Pancreas (tissue), 10 donors: ENCODE results near the gene GALNT15. TPM values are rescaled to one million over a fixed set of nuclear protein-coding genes. Genes with fewer than 3 reads are reported as not detected.

Experiments
- ATAC-seq, 4 donors: fragments of 200-7000 bp; cut with Tn5 transposase; one replicate each; pipeline versions ENCODE4 v1.8.0 to v1.9.1; 2020; ENCODE audit warnings: mild to moderate bottlenecking in 4 of 4, moderate library complexity in 4 of 4
- DNase-seq, 6 donors: peaks; one replicate each; pipeline ENCODE4 v3.0.0-alpha.2; 2020
- FAIRE-seq: peaks from 2 replicates; lab custom pipeline; 2012; peaks lifted over from hg19 to GRCh38; lab: Jason Lieb, UNC
- H3K27ac ChIP-seq, 4 donors: fragments of 200-600 bp; sonication (generic); 1 replicate in 3 of 4; 2 replicates in 1 of 4; pipeline versions ENCODE4 v1.5.0 to v1.8.0; 2020
- H3K27me3 ChIP-seq, 4 donors: fragments of 200-600 bp; one replicate each; pipeline ENCODE4 v1.8.0; 2021
- H3K36me3 ChIP-seq, 3 donors: fragments of 200-600 bp; sonication (generic) in 1 of 3; one replicate each; pipeline versions ENCODE4 v1.5.0 to v1.8.0; 2020 to 2021
- H3K4me1 ChIP-seq, 3 donors: fragments of 200-600 bp; one replicate each; pipeline ENCODE4 v1.8.0; 2021
- H3K4me3 ChIP-seq, 4 donors: fragments of 200-600 bp; sonication (generic) in 2 of 4; one replicate each; pipeline versions ENCODE4 v1.5.0 to v1.8.0; 2020 to 2021
- H3K9me3 ChIP-seq, 4 donors: fragments of 200-600 bp; one replicate each; pipeline ENCODE4 v1.8.0; 2021
- WGBS, 2 donors: extraction: QIAGEN DNeasy Blood & Tissue Kit; methylation state at CpG; one replicate each; pipeline ENCODE4 v1.1.7; 2013; 5-methylcytosine and 5-hydroxymethylcytosine counted together
- intact Hi-C, 3 donors: fragments of 100-400 bp; cut with DNase I; formaldehyde crosslinking; loops; one replicate each; pipeline versions ENCODE4 v1.11.1 to v1.14.2; 2022
- polyA plus RNA-seq, 2 donors: library from polyadenylated mRNA; stranded (reverse); fragments of 200-250 nt; gene quantifications; one replicate each; pipeline ENCODE4 v1.2.3, GENCODE V29; 2013
- total RNA-seq, 6 donors: library from RNA; stranded (reverse); fragmentation: NEBNext Ultra II Directional in 4 of 6; extraction: Animal tissue kit (Norgen Biotek cat#: 25700) in 4 of 6; gene quantifications; one replicate each; pipeline versions ENCODE4 v1.2.1 to v1.2.4, GENCODE V29; 2021 to 2023
- TF ChIP-seq, protein P1 (sequence below), 4 donors: fragments of 200-600 bp; sonication (generic) in 3 of 4; IDR thresholded peaks; one replicate each; pipeline versions ENCODE4 v1.5.0 to v1.8.0; 2021; ENCODE audit warnings: antibody characterized with exemption in 4 of 4
- donor health status: healthy with polysubstance abuse.
- donor health status: DM: no; HTN: no; CAD: no; lungs with moderate emphysema.
- donor health status: DM: no; HTN: no; CAD: no.
- donor health status: control.
- donor health status: control.
- donor health status: Bipolar disorder and iron deficiency.
- donor health status: DM: yes; HTN: yes; CAD: no.
- donor health status: DM: no; HTN: no; CAD: no.
- donor health status: DM: no; HTN: no; CAD: no.
- donor health status: DM: yes; HTN: yes; CAD: no.

Gene GALNT15, protein sequence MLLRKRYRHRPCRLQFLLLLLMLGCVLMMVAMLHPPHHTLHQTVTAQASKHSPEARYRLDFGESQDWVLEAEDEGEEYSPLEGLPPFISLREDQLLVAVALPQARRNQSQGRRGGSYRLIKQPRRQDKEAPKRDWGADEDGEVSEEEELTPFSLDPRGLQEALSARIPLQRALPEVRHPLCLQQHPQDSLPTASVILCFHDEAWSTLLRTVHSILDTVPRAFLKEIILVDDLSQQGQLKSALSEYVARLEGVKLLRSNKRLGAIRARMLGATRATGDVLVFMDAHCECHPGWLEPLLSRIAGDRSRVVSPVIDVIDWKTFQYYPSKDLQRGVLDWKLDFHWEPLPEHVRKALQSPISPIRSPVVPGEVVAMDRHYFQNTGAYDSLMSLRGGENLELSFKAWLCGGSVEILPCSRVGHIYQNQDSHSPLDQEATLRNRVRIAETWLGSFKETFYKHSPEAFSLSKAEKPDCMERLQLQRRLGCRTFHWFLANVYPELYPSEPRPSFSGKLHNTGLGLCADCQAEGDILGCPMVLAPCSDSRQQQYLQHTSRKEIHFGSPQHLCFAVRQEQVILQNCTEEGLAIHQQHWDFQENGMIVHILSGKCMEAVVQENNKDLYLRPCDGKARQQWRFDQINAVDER
- total RNA-seq: 1 to 10 TPM in 5 of 6 donors, under 1 TPM in 1; 0.78 to 5.6 (median 2.0) TPM
- 1 to 10 TPM; 2.8 TPM for polyA plus RNA-seq

DNA sequence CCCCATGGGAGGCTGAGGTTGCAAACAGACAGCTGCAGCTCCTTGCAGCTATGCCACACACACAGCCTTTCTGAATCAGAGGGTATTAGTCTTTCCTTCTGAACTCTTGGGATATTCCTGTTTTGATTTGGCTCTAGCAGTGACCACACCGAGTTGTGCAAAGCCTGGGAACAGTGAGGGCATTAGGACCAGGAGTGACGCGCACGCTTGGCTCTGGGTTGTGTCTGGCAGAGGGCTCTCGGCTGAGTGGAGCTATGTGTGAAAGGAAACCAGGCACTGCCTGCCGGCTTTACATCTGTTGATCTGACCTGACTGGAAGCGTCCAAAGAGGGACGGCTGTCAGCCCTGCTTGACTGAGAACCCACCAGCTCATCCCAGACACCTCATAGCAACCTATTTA, at the start of gene GALNT15:
Gene GALNT15, plus strand, starts transcription at position 292 of the 400 bp plus-strand sequence. CDS start 472 bp downstream, outside the sequence.
- TF ChIP-seq, protein P1, sequence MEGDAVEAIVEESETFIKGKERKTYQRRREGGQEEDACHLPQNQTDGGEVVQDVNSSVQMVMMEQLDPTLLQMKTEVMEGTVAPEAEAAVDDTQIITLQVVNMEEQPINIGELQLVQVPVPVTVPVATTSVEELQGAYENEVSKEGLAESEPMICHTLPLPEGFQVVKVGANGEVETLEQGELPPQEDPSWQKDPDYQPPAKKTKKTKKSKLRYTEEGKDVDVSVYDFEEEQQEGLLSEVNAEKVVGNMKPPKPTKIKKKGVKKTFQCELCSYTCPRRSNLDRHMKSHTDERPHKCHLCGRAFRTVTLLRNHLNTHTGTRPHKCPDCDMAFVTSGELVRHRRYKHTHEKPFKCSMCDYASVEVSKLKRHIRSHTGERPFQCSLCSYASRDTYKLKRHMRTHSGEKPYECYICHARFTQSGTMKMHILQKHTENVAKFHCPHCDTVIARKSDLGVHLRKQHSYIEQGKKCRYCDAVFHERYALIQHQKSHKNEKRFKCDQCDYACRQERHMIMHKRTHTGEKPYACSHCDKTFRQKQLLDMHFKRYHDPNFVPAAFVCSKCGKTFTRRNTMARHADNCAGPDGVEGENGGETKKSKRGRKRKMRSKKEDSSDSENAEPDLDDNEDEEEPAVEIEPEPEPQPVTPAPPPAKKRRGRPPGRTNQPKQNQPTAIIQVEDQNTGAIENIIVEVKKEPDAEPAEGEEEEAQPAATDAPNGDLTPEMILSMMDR (IDR thresholded peaks at IDR 0.05): no peak
- peak within 1 kb of the TSS in 1 of 4 donors; percentile 0 for H3K4me3 ChIP-seq
- H3K27me3 ChIP-seq: no peaks in the 10 kb centered on the region
- no peaks in the 10 kb centered on the region for H3K36me3 ChIP-seq
- no peaks in the 10 kb centered on the region for H3K9me3 ChIP-seq
- FAIRE-seq: no peak
- no peak within 1 kb of the TSS for H3K27ac ChIP-seq
- no peaks in the 10 kb centered on the region for H3K4me1 ChIP-seq
- peak; percentile 69 to 85 (median 79) for ATAC-seq
- DNase-seq: peak; percentile 36 to 71 (median 66)
- WGBS, 2 donors: 10 to 12% methylated on average over 8 of the region's 8 CpGs
- intact Hi-C loops: loop anchor here in 1 of 3 donors (10.0 kb wide), 1 partner anchor 120 kb away; no protein-coding TSS in a partner anchor

DNA sequence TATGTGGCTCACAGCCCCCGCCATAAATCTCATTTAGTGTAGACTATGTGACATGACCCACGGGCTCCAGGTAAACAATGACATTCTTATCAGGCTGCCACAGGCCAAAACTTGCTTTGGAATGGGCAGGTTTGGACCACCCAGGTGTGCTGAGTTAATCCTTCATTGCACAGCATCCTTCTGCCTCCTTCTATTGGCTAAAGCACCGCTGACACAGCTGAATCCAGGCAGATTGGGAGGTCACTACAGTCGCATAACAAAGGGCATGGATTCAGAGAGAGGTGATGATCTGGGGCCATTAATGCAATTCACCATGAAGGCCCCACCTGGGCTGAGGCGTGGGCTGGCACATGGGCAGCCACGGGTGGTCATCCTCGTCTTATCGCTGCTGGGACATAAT, 47.8 kb upstream of the GALNT15 start:
- H3K27me3 ChIP-seq: no peaks in the 10 kb centered on the region
- no peaks in the 10 kb centered on the region for H3K36me3 ChIP-seq
- H3K4me1 ChIP-seq: no peaks in the 10 kb centered on the region
- FAIRE-seq: no peak
- H3K9me3 ChIP-seq: no peaks in the 10 kb centered on the region
- no peak overlapping the region for H3K4me3 ChIP-seq
- DNase-seq: no peak
- no peak for ATAC-seq
- TF ChIP-seq, protein P1 (IDR thresholded peaks at IDR 0.05): no peak
- intact Hi-C loops: loop anchor here in 1 of 3 donors (10.0 kb wide), 1 partner anchor 62 kb away; no protein-coding TSS in a partner anchor
- H3K27ac ChIP-seq: no peak overlapping the region
- WGBS, 2 donors: 84 to 87% methylated on average over 8 of the region's 8 CpGs

DNA sequence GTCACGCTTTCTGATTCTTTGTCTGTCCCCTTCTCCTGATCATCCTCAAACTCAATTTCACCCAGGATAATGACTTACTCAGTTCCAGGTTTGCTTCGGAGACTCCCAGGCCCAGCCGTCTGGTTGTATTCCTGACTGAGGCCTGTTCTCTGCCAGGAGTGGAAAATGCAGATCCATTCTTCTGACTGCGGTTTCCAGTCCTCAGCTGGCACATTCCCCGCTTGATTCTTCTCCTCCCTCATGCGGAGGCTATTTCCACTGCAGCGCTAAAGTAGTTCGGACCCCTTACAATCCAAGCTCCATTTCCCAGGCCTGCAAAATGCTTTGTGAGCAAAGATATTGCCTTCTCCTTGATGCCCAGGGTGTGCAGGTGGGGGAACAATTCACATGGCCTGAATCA, 47.2 kb upstream of the GALNT15 start:
- ATAC-seq (no peak), FAIRE-seq (no peak)
- WGBS, 2 donors: 90 to 92% methylated on average over 8 of the region's 8 CpGs

DNA sequence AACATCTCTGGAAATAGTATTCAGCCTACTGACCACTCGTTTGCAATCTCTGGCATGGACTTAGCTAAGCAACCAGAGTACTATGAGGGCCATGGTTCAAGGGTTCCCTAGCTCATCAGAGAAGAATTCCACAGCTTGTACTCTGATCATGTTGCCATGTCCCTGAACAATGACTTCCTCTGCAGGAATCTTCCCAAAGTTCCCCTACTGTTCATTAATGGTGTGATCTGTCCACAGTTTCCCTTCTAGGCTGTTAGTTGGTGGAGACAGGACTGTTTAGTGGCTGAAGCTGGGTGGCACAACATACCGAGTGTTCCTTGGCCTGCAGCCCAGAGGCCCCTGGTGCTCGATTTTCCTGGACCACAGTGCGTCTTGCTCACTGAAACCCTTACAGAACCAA, 44.4 kb upstream of the GALNT15 start:
- intact Hi-C loops: no loop called here
- DNase-seq: no peak

More for the DNA sequence above, 47.2 kb upstream of the GALNT15 start:
- intact Hi-C loops: loop anchor here in 1 of 3 donors (10.0 kb wide), 1 partner anchor 62 kb away; no protein-coding TSS in a partner anchor
- H3K36me3 ChIP-seq: no peaks in the 10 kb centered on the region
- no peak overlapping the region for H3K4me3 ChIP-seq
- H3K9me3 ChIP-seq: no peaks in the 10 kb centered on the region
- H3K4me1 ChIP-seq: no peaks in the 10 kb centered on the region
- no peaks in the 10 kb centered on the region for H3K27me3 ChIP-seq
- H3K27ac ChIP-seq: no peak overlapping the region
- TF ChIP-seq, protein P1 (IDR thresholded peaks at IDR 0.05): no peak
- DNase-seq: no peak

More for the DNA sequence above, 44.4 kb upstream of the GALNT15 start:
- WGBS, 2 donors: 64% methylated on average over 4 of the region's 4 CpGs
- H3K9me3 ChIP-seq: no peaks in the 10 kb centered on the region
- TF ChIP-seq, protein P1 (IDR thresholded peaks at IDR 0.05): no peak
- no peaks in the 10 kb centered on the region for H3K36me3 ChIP-seq
- H3K27me3 ChIP-seq: no peaks in the 10 kb centered on the region
- ATAC-seq: peak in 1 of 4 donors; percentile 38
- H3K27ac ChIP-seq: no peak overlapping the region
- no peak for FAIRE-seq
- no peak overlapping the region for H3K4me3 ChIP-seq
- no peaks in the 10 kb centered on the region for H3K4me1 ChIP-seq
